Frontal cortex (tissue), 4 donors: ENCODE measurements around the gene PTX4. TPM values are rescaled to one million over a fixed set of nuclear protein-coding genes. Genes with fewer than 3 reads are reported as not detected.

Experiments used
- DNase-seq, 2 donors: peaks; one replicate each; pipeline ENCODE4 v3.0.0; 2012; ENCODE audit warnings: low spot score in 2 of 2
- FAIRE-seq: peaks from 2 replicates; lab custom pipeline; 2012; peaks lifted over from hg19 to GRCh38; lab: Jason Lieb, UNC
- total RNA-seq: library from RNA; depleted of rRNA; stranded (reverse); fragments of >200 nt; gene quantifications from one replicate; pipeline ENCODE4 v1.2.3, GENCODE V29; 2014
- donor health status: control.
- donor health status: control.
- donor health status: control.

The PTX4 gene
- total RNA-seq, 1 donor from 2014 or later, result not detected

- FAIRE-seq (no peak), DNase-seq (no peak)
These were observed 52.6 kb downstream of the PTX4 start for GRCh38 chr16:1435921-1436697.

Other genes with a start within 250 kb of the PTX4 start
- not detected for gene TPSAB1, start 248.2 kb downstream of the PTX4 start, total RNA-seq
- not detected for gene TPSD1, start 232.9 kb downstream of the PTX4 start, total RNA-seq
- gene UBE2I, start 179.3 kb downstream of the PTX4 start, total RNA-seq, result 48.5 TPM
- 11.4 TPM for gene BAIAP3, start 155.3 kb downstream of the PTX4 start, total RNA-seq
- gene TSR3, start 137.1 kb downstream of the PTX4 start, total RNA-seq, result 39.5 TPM
- gene GNPTG, start 137.0 kb downstream of the PTX4 start, total RNA-seq, result 17.9 TPM
- 8.2 TPM for gene UNKL, start 74.2 kb downstream of the PTX4 start, total RNA-seq
- gene UQCC4, start 68.2 kb downstream of the PTX4 start, total RNA-seq, result 13.5 TPM
- not detected for gene PERCC1, start 57.9 kb downstream of the PTX4 start, total RNA-seq
- 0.41 TPM for gene CCDC154, start 44.4 kb downstream of the PTX4 start, total RNA-seq
- 29.3 TPM for gene CLCN7, start 13.9 kb downstream of the PTX4 start, total RNA-seq
- gene TELO2, start 4.4 kb upstream of the PTX4 start, total RNA-seq, result 14.3 TPM
- 3.7 TPM for gene TMEM204, start 44.7 kb upstream of the PTX4 start, total RNA-seq
- gene IFT140, start 123.1 kb upstream of the PTX4 start, total RNA-seq, result 41.2 TPM
- gene CRAMP1, start 123.4 kb upstream of the PTX4 start, total RNA-seq, result 8.2 TPM
- gene JPT2, start 189.3 kb upstream of the PTX4 start, total RNA-seq, result 28.5 TPM
- 66.0 TPM for gene MAPK8IP3, start 217.3 kb upstream of the PTX4 start, total RNA-seq